Mammary epithelial cell (primary cell): ENCODE data around the gene CDH13.

Experiments used
- CTCF ChIP-seq, 2 donors: IDR thresholded peaks in 1 of 2; conservative IDR thresholded peaks in 1 of 2; 2 replicates each; pipeline ENCODE4 v1.5.1; 2011 to 2012; ENCODE audit warnings: inconsistent platforms in 2 of 2, low read length in 2 of 2, mild to moderate bottlenecking in 2 of 2, control low read depth in 1 of 2, low read depth in 1 of 2; ENCODE audit not compliant: insufficient read depth in 1 of 2; ENCODE audit errors: extremely low read depth in 1 of 2
- EZH2 ChIP-seq: IDR thresholded peaks from 2 replicates; pipeline ENCODE4 v1.6.1; 2012; ENCODE audit warnings: low read length, inconsistent platforms, borderline replicate concordance

GRCh38 chr16:83196796-83197195 is 570.0 kb downstream of the CDH13 start:
- TF ChIP-seq CTCF (conservative IDR thresholded peaks at IDR 0.05 in 1 of 2, IDR thresholded peaks at IDR 0.05 in 1 of 2; ENCODE audit: extremely low read depth in 1 of 2, insufficient read depth in 1 of 2, low read depth in 1 of 2, low read length in 2 of 2): no peak
- no peak for TF ChIP-seq EZH2
